GM19238 (cell line): Measurements from ENCODE around the gene KDM6A.
"Not testable (repeated sequence)": the region's sequence is repeated elsewhere in the genome, so short reads cannot be mapped to it uniquely, and the experiment has no call there.

ENCODE experiments used
- DNase-seq: peaks from one replicate; pipeline ENCODE4 v3.0.0; 2011; ENCODE audit warnings: low spot score; ENCODE audit not compliant: insufficient read length

The KDM6A gene

GRCh38 chrX:44922980-44923379 is 50.0 kb downstream of the KDM6A start:
- no peak for DNase-seq

GRCh38 chrX:44927398-44927797 is 54.4 kb downstream of the KDM6A start:
- no peak for DNase-seq

- DNase-seq: no peak
These were observed 58.5 kb downstream of the KDM6A start for GRCh38 chrX:44931441-44931973.

- DNase-seq: no peak
These were observed 62.2 kb downstream of the KDM6A start for GRCh38 chrX:44935172-44935571.

GRCh38 chrX:44935640-44936039 is 62.7 kb downstream of the KDM6A start:
- no peak for DNase-seq

- no peak for DNase-seq
These were observed 64.6 kb downstream of the KDM6A start for GRCh38 chrX:44937606-44938005.

- DNase-seq: no peak
These were observed 65.1 kb downstream of the KDM6A start for GRCh38 chrX:44938111-44938510.

- not testable (repeated sequence) for DNase-seq
These were observed 67.6 kb downstream of the KDM6A start for GRCh38 chrX:44940541-44940940.

- DNase-seq: no peak
These were observed 70.0 kb downstream of the KDM6A start for GRCh38 chrX:44943007-44943406.

GRCh38 chrX:44944894-44945293 is 71.9 kb downstream of the KDM6A start:
- no peak for DNase-seq

GRCh38 chrX:44945736-44946135 is 72.7 kb downstream of the KDM6A start:
- DNase-seq: no peak

- DNase-seq: no peak
These were observed 73.8 kb downstream of the KDM6A start for GRCh38 chrX:44946771-44947170.

GRCh38 chrX:44947995-44948394 is 75.0 kb downstream of the KDM6A start:
- DNase-seq: no peak

GRCh38 chrX:44948406-44948805 is 75.4 kb downstream of the KDM6A start:
- no peak for DNase-seq

GRCh38 chrX:44949125-44949524 is 76.1 kb downstream of the KDM6A start:
- DNase-seq: no peak

- not testable (repeated sequence) for DNase-seq
These were observed 77.7 kb downstream of the KDM6A start for GRCh38 chrX:44950471-44951366.

GRCh38 chrX:44951572-44952067 is 78.6 kb downstream of the KDM6A start:
- no peak for DNase-seq

- DNase-seq: no peak
These were observed 79.5 kb downstream of the KDM6A start for GRCh38 chrX:44952329-44953027.

GRCh38 chrX:44953734-44954502 is 80.9 kb downstream of the KDM6A start:
- no peak for DNase-seq

GRCh38 chrX:44954562-44954961 is 81.6 kb downstream of the KDM6A start:
- no peak for DNase-seq

- DNase-seq: no peak
These were observed 84.9 kb downstream of the KDM6A start for GRCh38 chrX:44957848-44958247.
